GM18505 (cell line): Measurements from ENCODE around the gene CXXC5.

Source experiments
- ATAC-seq: cut with Tn5 transposase; IDR thresholded peaks from one replicate; pipeline ENCODE4 v1.9.1; 2021; ENCODE audit not compliant: unreplicated experiment
- POLR2A ChIP-seq: IDR thresholded peaks from 4 replicates; pipeline ENCODE4 v1.6.1; 2011; ENCODE audit warnings: borderline replicate concordance; ENCODE audit not compliant: insufficient read depth, insufficient read length; ENCODE audit errors: extremely low read depth

CXXC5 gene

DNA sequence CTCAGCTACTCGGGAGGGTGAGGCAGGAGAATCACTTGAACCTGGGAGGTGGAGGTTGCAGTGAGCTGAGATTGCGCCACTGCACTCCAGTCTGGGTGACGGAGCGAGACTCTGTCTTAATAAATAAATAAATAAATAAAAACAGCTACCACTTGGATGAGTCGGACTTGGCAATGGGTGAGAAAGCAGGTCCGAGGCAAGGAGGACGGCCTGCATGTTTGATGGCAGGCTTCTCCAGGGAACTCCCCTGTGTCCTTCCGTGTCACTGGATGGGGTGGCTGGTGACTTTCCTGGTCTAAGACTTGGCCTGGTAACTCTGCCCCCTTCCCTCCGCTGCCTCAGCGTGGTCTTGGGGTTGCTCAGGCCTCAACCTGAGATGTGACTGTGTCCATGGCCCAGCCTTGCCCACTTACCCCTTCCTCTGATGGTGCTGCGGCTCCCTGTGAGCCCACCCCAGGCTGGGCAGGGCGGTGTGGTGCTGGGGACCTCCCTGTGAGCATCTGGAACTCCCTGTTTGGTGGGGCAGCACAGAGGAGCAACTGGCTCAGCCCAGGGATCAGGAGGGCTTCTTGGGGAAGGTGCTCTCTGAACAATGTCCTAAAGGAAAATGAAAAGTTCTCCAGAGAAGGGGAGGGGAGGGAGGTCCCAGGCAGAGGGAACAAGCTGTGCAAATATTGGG lies 85.0 kb downstream of the CXXC5 start:
- no peak for TF ChIP-seq POLR2A
- ATAC-seq = no peak
